BE2C (cell line): ENCODE measurements around the gene ZNRF2.

Experiments used
- DNase-seq: peaks from one replicate; pipeline ENCODE4 v3.0.0-alpha.2; 2020
- H3K27me3 ChIP-seq: fragments of 250-450 bp; sonication (Bioruptor Pico); 2 replicates; pipeline ENCODE4 v1.5.1; 2020; ENCODE audit warnings: mild to moderate bottlenecking
- H3K36me3 ChIP-seq: fragments of 250-450 bp; sonication (Bioruptor Pico); 2 replicates; pipeline ENCODE4 v1.5.1; 2020; ENCODE audit warnings: mild to moderate bottlenecking
- H3K4me1 ChIP-seq: fragments of 250-450 bp; sonication (Bioruptor Pico); 2 replicates; pipeline ENCODE4 v1.5.1; 2020
- H3K4me3 ChIP-seq: 2 replicates; pipeline ENCODE4 v1.5.1; 2011; ENCODE audit warnings: low read depth, low read length
- H3K9me3 ChIP-seq: fragments of 250-450 bp; sonication (Bioruptor Pico); 2 replicates; pipeline ENCODE4 v1.5.1; 2020
- CTCF ChIP-seq: IDR thresholded peaks from 2 replicates; pipeline ENCODE4 v1.5.1; 2012; ENCODE audit warnings: mild to moderate bottlenecking, low read depth, low read length

The ZNRF2 gene

DNA sequence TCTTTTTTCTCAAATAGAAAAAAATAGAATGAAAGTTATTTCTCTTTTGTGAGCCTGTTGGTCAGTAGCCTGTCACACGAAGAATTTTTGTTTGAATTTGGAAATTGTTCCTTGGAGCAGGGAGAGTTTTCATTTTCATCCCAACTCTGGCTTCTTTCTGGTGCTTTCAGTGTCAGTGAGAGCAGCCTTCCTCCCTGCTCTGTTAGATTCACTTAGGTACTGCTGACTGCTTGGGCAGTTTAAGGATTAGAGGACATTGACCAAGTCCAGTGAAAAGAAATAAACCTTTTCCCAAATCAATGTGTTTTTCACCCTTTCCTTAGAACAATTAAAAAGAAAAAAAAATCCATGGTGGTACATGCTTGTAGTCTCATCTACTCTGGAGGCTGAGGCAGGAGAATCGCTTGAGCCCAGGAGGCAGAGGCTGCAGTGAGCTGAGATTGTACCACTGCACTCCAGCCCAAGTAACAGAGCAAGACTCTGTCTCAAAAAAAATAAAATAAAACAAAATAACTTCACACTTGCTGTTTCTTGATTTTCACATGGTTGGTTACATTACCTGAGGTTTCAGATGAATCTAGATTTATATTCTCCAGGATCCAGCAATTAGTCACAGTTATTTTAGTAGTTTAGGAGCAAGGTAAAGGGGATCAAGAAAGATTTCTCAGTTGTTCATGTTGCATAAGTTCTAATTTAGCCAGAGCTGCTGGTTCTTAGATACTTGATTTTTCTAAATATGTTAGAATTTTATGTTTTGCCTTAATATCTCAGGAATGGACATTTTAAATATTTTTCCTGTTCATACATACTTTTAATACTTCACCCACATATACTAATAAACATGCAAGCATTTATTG, 63.1 kb downstream of the ZNRF2 start:
- Histone ChIP-seq H3K4me3 (no peak overlapping the region), H3K4me1 (no peaks in the 10 kb centered on the region), H3K27me3 (no peaks in the 10 kb centered on the region), H3K9me3 (no peaks in the 10 kb centered on the region), H3K36me3 (no peaks in the 10 kb centered on the region)
- no peak for DNase-seq
- no peak for TF ChIP-seq CTCF

- H3K27me3 ChIP-seq: no peaks in the 10 kb centered on the region
- H3K4me1 ChIP-seq: no peaks in the 10 kb centered on the region
- no peak for TF ChIP-seq CTCF
- no peak overlapping the region for H3K4me3 ChIP-seq
- H3K36me3 ChIP-seq: no peaks in the 10 kb centered on the region
- H3K9me3 ChIP-seq: no peaks in the 10 kb centered on the region
- DNase-seq: no peak
These were observed 63.7 kb downstream of the ZNRF2 start for GRCh38 chr7:30348083-30348560.

GRCh38 chr7:30349170-30349569, 64.8 kb downstream of the ZNRF2 start:
- no peak for TF ChIP-seq CTCF

DNA sequence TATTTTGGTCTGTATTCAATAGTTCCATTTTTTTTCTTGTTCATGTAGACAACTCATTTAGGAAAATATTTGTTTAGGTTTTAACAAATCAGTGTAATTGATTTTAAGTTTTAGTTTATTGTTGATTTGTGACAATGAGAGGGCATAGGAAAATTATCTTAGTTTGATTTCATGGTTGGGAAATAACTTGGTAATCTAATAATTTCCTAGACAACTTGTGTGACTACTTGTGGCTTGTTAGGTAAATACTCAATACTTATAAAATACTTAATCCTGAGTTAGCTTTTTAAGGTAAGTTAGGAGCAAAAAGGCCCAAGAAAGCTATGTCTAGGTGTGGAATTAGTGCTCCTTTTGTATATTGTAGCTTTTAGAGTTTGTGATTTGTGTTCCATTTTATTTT, 65.4 kb downstream of the ZNRF2 start:
- H3K4me1 ChIP-seq: no peaks in the 10 kb centered on the region
- H3K4me3 ChIP-seq: no peak overlapping the region
- no peaks in the 10 kb centered on the region for H3K27me3 ChIP-seq
- TF ChIP-seq CTCF: no peak
- H3K36me3 ChIP-seq: no peaks in the 10 kb centered on the region
- no peaks in the 10 kb centered on the region for H3K9me3 ChIP-seq
- no peak for DNase-seq

More at GRCh38 chr7:30349170-30349569, 64.8 kb downstream of the ZNRF2 start:
- H3K36me3 ChIP-seq: no peaks in the 10 kb centered on the region
- H3K4me1 ChIP-seq: no peaks in the 10 kb centered on the region
- H3K4me3 ChIP-seq: no peak overlapping the region
- DNase-seq: no peak
- no peaks in the 10 kb centered on the region for H3K27me3 ChIP-seq
- no peaks in the 10 kb centered on the region for H3K9me3 ChIP-seq

DNA sequence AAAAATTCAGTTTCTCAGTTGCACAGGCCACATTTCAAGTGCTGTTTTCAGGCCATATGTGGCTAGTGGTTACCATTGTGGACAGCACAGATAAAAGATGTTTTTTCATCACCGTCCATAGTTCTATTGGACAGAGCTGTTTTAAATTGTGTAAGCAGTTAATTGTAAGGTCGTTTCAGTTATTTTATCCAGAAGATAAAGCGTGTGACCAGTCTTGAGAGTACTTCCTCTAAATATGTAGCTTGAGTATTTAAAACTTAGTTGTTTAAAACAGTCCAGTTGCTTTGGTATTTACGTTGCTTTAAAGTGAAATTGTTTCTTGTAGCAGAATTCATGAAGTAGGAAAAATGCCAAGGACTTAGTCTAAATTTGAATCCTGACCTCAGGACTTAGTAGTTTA, 66.9 kb downstream of the ZNRF2 start:
- Histone ChIP-seq H3K9me3 (no peaks in the 10 kb centered on the region), H3K4me1 (no peaks in the 10 kb centered on the region), H3K4me3 (no peak overlapping the region), H3K36me3 (no peaks in the 10 kb centered on the region), H3K27me3 (no peaks in the 10 kb centered on the region)
- no peak for TF ChIP-seq CTCF
- no peak for DNase-seq

DNA sequence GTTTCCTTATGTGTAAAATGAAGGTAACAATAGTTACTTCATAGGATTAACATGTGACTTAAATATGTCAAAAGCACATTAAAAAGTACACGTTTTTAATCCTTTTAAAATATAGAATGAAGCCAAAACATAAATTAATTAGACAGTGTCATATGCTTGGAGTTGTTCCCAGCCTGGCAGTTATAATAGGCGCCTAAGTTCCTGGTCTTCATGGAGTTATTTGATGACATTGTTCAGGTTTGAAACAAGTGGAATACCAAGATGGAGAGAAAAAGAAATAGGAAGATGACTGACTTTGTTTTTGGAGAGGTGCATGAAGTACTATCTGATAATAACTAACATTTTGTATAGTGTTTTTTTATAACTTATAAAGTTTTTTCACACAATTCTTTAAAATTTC, 67.3 kb downstream of the ZNRF2 start:
- TF ChIP-seq CTCF: no peak
- no peaks in the 10 kb centered on the region for H3K36me3 ChIP-seq
- no peak overlapping the region for H3K4me3 ChIP-seq
- DNase-seq: no peak
- H3K4me1 ChIP-seq: no peaks in the 10 kb centered on the region
- H3K9me3 ChIP-seq: no peaks in the 10 kb centered on the region
- H3K27me3 ChIP-seq: no peaks in the 10 kb centered on the region
